HG02938 (cell line): ENCODE measurements around the gene TOR4A.
"Not testable (repeated sequence)": the region's sequence is repeated elsewhere in the genome, so short reads cannot be mapped to it uniquely, and the experiment has no call there.

ENCODE experiments used
- ATAC-seq: cut with Tn5 transposase; IDR thresholded peaks from one replicate; pipeline ENCODE4 v1.9.1; 2021; ENCODE audit warnings: mild to moderate bottlenecking, moderate library complexity; ENCODE audit not compliant: unreplicated experiment

The TOR4A gene

DNA sequence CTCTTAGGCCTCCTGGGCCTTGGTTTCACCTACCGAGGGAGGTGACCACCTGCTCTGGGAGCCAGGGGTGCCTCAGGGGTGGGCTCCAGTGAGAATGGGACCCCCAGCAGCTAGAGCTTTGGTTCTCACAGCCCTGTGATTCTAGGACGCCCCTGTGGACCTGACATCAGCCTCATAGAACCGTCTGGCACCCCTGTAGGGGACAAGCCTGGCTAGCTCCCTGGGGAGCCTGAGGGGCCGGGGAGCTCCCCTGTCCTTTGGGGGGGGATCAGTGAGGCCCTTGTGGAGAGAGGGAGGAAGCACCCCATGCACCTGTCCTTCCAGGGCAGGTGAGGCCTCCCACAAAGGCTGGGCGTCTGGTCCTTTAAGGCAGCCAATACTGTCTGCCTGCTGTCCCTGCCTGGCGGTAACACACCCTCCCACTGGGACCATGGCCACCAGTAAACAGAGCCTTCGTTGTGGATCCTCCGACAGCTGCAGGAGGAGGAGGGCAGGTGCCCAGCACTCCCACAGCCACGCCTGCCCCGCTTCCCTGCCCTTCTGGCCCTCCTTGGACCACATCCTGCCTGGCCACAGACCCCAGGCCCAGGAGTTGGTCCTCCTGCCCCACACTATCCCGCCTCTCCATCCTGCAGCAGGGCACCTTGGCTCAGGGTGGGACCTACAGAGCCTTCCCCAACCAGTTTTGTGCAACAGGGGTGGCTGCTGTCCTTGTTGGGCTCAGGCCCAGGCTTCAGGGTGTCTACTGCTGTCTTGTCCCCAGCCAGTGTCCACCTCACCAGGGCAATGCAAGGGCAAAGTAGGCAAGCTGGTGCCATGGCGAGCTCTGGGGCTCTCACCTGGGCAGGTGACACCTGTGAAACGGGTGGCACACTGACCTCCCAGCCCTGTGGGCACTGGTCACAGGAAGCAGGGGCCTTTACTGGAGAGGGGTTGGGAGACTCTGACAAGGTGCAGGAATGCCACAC lies 39.5 kb upstream of the TOR4A start:
- ATAC-seq = no peak

DNA sequence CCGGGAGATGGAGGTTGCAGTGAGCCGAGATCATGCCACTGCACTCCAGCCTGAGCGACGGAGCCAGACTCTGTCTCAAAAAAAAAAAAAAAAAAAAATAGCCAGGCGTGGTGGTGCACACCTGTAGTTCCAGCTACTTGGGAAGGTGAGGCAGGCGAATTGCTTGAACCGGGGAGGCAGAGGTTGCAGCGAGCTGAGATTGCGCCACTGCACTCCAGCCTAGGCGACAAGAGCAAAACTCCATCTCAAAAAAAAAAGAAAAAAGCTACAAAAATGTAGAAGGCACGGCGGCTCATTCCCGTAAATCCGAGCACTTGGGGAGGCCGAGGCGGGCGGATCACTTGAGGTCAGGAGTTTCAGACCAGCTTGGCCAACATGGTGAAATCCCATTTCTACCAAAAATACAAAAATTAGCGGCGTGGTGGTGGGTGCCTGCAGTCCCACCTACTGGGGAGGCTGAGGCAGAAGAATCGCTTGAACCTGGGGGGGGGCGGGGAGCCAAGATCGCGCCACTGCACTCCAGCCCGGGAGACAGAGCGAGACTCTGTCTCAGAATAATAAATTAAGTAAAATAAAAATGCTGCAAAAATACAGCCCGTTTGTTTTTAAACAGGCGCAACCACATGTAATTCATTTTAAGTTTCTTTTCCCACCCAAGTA lies 37.9 kb upstream of the TOR4A start:
- ATAC-seq = not testable (repeated sequence)

GRCh38 chr9:137240318-137240840 lies 37.1 kb upstream of the TOR4A start:
- ATAC-seq = peak; percentile 17

DNA sequence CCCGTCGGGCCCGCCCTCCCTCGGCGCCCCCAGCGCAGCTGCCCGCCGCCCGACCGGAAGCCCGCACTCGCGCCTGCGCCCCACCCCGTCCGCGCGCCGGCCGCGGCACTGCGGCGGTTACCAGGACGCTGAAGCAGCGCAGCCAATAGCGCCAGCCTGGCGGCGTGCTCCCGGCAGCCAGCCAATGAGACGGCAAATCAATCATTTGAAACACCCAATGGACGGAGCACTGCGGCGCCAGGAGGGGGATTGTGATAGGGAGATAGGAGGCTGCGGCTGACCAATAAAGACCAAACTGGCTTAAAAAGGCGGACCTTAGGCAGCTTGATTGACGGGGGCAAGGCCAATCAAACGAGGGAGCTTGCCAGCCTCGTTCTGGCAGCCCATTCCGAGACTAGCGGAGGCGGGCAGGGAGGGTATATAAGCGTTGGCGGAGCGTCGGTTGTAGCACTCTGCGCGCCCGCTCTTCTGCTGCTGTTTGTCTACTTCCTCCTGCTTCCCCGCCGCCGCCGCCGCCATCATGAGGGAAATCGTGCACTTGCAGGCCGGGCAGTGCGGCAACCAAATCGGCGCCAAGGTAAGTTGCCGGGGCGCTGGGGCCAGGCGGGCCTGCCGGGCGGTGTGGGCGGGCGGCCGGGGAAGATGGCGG lies 36.6 kb upstream of the TOR4A start, which contains the start of gene TUBB4B:
TUBB4B (plus strand) TSS at position 447 of the 649 bp plus-strand sequence; CDS start at position 521, 74 bp downstream.
- peak; percentile 79 for ATAC-seq

- ATAC-seq = no peak
Observed at GRCh38 chr9:137241490-137242268, 35.8 kb upstream of the TOR4A start.

DNA sequence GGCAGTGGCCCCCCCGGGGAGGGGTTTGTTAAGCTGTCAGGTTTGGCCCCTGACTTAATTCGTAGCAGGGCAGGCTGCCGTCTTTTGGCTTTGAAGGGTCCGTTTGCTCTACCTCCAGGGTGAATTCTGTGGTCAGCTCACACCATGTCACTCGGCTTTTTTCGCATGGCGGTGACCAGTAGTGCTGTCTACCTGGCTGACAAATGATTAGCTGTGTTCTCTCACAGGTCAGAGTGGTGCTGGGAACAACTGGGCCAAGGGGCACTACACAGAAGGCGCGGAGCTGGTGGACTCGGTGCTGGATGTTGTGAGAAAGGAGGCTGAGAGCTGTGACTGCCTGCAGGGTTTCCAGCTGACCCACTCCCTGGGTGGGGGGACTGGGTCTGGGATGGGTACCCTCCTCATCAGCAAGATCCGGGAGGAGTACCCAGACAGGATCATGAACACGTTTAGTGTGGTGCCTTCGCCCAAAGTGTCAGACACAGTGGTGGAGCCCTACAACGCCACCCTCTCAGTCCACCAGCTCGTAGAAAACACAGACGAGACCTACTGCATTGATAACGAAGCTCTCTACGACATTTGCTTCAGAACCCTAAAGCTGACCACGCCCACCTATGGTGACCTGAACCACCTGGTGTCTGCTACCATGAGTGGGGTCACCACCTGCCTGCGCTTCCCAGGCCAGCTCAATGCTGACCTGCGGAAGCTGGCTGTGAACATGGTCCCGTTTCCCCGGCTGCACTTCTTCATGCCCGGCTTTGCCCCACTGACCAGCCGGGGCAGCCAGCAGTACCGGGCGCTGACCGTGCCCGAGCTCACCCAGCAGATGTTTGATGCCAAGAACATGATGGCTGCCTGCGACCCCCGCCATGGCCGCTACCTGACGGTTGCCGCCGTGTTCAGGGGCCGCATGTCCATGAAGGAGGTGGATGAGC lies 35.0 kb upstream of the TOR4A start:
- no peak for ATAC-seq

DNA sequence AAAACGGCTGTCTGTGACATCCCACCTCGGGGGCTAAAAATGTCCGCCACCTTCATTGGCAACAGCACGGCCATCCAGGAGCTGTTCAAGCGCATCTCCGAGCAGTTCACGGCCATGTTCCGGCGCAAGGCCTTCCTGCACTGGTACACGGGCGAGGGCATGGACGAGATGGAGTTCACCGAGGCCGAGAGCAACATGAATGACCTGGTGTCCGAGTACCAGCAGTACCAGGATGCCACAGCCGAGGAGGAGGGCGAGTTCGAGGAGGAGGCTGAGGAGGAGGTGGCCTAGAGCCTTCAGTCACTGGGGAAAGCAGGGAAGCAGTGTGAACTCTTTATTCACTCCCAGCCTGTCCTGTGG lies 34.3 kb upstream of the TOR4A start:
- not testable (repeated sequence) for ATAC-seq

DNA sequence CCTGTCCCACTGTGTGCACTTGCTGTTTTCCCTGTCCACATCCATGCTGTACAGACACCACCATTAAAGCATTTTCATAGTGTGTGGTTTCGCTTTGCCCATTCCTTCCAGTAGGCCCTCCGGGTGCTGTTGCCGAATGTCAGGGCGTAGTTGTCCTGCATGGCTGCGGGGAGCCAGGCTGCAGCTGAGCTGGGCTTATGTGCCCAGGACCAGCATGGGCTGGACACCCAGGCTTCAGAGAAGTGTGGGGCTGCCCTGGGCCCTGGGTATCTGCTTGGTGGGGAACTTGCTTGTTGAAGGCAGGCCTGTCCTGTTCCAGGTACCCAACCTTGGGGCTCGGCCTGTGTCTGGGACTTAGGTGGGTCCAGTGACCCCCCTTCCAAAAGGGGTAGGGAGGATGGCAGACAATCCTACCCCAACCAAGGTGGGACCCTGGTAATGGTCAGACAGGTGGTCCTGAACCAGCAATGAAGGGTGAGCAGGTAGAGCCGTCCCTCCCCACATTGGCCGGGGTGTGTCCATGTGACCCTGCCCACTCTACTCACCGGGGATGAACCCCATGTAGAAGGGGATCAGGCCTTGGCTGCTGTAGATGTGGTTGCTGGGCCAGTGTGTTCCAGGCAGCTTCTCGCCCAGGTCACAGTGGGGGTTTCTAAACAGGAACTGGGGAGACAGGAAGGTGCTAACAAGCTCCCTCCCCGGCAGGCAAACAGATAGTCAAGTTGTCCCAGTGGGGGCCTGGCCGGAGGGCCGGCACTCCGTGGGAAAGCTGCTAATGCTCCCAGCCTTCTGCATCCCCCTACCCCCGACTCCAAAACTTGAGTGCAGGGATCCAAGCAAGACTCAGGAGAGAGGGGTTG lies 33.7 kb upstream of the TOR4A start:
- ATAC-seq = no peak

- ATAC-seq = no peak
Observed at GRCh38 chr9:137244486-137245449, 32.8 kb upstream of the TOR4A start.

DNA sequence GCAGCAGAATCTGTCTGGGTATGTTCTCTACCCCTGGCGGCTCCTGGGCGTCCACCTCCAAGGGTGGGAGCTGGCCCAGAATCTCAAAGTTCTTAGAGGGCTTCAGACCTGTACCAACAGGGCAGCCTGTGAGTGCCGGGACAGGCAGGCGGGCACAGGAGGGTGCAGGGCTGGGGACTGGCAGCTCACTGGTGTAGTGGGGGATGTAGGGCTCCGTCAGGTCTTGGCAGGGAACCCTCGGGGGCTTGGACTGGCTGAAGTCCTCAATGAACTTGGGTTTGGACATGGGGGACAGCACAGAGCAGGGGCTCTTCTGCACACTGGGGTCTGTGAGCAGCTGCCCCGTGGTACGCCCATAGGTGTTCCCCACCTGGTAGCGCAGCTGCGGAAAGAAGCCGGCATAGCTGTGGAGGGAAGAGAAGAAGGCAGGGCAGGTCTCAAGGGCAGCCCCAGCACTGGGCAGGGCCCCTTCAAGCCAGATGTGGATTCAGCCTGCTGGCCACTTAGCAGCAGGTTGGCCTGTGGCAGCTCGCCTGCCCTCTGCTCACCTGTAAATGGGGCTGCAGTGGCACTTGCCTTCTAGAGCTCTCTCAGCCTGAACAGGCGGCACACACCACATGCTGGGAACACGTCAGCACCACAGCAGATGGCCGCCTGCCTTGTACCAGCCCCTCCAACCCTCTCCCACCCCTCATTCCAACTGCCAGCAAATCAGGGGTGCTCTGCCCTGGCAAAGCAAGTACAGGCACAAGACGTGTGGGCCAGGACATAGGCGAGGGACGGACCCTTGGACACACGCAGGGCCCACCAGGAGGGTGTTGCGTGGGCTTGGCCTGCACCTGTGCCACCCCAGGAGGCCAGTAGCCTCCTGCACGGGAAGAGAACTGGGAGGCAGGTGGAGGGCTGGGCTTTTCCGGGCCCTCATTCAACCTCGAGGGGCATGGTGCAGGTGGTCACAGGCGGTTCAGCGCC lies 31.8 kb upstream of the TOR4A start:
- ATAC-seq = no peak

GRCh38 chr9:137247135-137247915 lies 30.2 kb upstream of the TOR4A start:
- ATAC-seq = no peak

DNA sequence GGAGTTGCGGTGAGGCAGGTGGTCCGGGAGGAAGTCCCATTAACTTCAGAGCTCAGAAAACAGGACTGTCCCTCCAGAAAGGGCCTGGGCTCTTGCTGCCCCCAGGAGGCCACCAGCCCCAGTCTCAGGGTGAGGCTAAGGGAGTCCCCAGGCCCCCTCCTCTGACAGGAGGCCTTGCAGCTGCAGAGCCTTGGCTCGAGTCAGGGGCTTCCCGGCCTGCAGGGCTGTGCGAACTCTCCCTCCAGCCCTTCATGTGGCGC lies 29.7 kb upstream of the TOR4A start:
- no peak for ATAC-seq

- ATAC-seq = no peak
Observed at GRCh38 chr9:137250329-137251193, 27.0 kb upstream of the TOR4A start.

DNA sequence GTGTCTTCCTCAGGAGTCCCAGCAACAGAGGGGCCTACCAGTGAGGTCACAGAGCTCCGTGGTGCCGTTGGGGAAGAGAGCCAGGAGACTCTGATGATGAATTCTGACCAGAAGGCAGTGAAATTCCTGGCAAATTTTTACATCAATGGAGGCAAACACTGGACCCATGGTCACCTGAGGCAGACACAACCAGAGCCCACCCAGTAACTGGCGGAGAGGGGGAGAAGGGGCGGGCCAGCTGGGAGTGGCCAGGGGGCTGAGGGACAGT lies 26.4 kb upstream of the TOR4A start, which contains the start of gene STPG3:
STPG3 (plus strand) TSS at position 93 of the 268 bp plus-strand sequence; CDS start at position 94, 1 bp downstream.
- no peak for ATAC-seq
